HEK293 (cell line): ENCODE measurements around the gene TBC1D4.

ENCODE experiments used
- ATF2 ChIP-seq: fragments of 450-650 bp; formaldehyde crosslinking; IDR thresholded peaks from 2 replicates; pipeline ENCODE4 v1.5.1; 2016; ENCODE audit warnings: missing biosample characterization, missing genetic modification characterization, low read depth
- CTCF ChIP-seq: fragments of 450-650 bp; formaldehyde crosslinking; IDR thresholded peaks from 2 replicates; pipeline ENCODE4 v1.5.1; 2016; ENCODE audit warnings: missing biosample characterization, missing genetic modification characterization
- EGR2 ChIP-seq: fragments of 450-650 bp; formaldehyde crosslinking; IDR thresholded peaks from 2 replicates; pipeline ENCODE4 v1.5.1; 2016; ENCODE audit warnings: low read depth, missing biosample characterization, missing genetic modification characterization
- SP7 ChIP-seq: fragments of 450-650 bp; formaldehyde crosslinking; IDR thresholded peaks from 2 replicates; pipeline ENCODE4 v1.5.1; 2016; ENCODE audit warnings: missing biosample characterization, missing genetic modification characterization
- ZBTB49 ChIP-seq: fragments of 450-650 bp; formaldehyde crosslinking; IDR thresholded peaks from 2 replicates; pipeline ENCODE4 v1.5.1; 2016; ENCODE audit warnings: missing biosample characterization, missing genetic modification characterization, low read depth
- ZBTB7A ChIP-seq: fragments of 450-650 bp; formaldehyde crosslinking; IDR thresholded peaks from 2 replicates; pipeline ENCODE4 v1.5.1; 2016; ENCODE audit warnings: low read depth, missing biosample characterization, missing genetic modification characterization
- ZNF140 ChIP-seq: fragments of 450-650 bp; formaldehyde crosslinking; IDR thresholded peaks from 2 replicates; pipeline ENCODE4 v1.5.1; 2016; ENCODE audit warnings: missing biosample characterization, missing genetic modification characterization
- ZNF274 ChIP-seq, 2 experiments: fragments of 200-500 bp in 1 of 2; fragments of 450-650 bp in 1 of 2; sonication (Bioruptor generic) in 1 of 2; formaldehyde crosslinking in 1 of 2; IDR thresholded peaks; 2 replicates each; pipeline versions ENCODE4 v1.5.1 to v1.6.1; 2014 to 2016; ENCODE audit warnings: borderline replicate concordance in 1 of 2, inconsistent platforms in 1 of 2, low read length in 1 of 2, missing biosample characterization in 1 of 2, missing genetic modification characterization in 1 of 2
- ZNF623 ChIP-seq: fragments of 450-650 bp; formaldehyde crosslinking; IDR thresholded peaks from 2 replicates; pipeline ENCODE4 v1.5.1; 2016; ENCODE audit warnings: missing biosample characterization, missing genetic modification characterization
- ZNF830 ChIP-seq: fragments of 450-650 bp; IDR thresholded peaks from 2 replicates; pipeline ENCODE4 v1.5.0; 2018; ENCODE audit warnings: missing biosample characterization, missing genetic modification characterization, low read depth, mild to moderate bottlenecking, moderate library complexity
- ZSCAN5A ChIP-seq: fragments of 450-650 bp; formaldehyde crosslinking; IDR thresholded peaks from 2 replicates; pipeline ENCODE4 v1.5.1; 2016; ENCODE audit warnings: missing biosample characterization, missing genetic modification characterization

DNA sequence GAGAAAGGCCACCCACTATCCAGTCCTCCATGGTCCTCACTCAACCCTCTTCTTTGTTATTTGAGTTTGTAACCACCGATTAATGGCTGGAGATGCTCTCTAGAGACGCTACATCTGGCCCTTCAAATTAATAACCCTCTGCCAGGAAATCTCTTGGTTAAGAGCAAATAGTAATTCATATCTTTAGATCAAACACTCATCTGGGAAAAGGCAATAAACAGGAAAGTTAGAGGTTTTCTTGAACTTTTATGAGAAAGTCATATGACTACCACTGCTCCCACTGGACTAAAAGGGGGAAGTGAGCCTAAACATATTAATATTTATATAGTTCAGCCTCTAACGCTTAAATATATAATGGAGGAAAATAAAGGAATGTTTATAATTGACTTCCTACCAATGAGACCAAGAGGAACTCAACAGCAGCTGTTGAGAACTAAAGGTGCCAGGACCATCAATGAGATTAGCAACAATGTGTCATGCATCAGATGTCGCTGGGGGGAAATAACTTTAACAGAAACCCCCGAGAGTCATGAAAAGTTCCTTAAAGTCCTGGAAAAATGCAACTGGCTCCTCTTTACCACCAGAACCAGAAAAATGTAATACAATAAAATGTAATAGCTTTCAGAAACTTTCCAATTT lies 2.7 kb downstream of the TBC1D4 start:
- TF ChIP-seq SP7 (tag by site-specific recombination) = no peak
- no peak for TF ChIP-seq ZNF623 (tag by site-specific recombination)
- TF ChIP-seq ZSCAN5A (tag by site-specific recombination) = no peak
- TF ChIP-seq ZBTB7A = no peak
- no peak for TF ChIP-seq ATF2
- no peak for TF ChIP-seq CTCF (tag by site-specific recombination)
- TF ChIP-seq ZNF274 (IDR thresholded peaks at IDR 0.05; ENCODE audit: low read length) = no peak
- no peak for TF ChIP-seq ZNF274 (tag by site-specific recombination; IDR thresholded peaks at IDR 0.05; ENCODE audit: borderline replicate concordance)
- no peak for TF ChIP-seq ZBTB49 (tag by site-specific recombination)
- no peak for TF ChIP-seq EGR2 (tag by site-specific recombination)
- no peak for TF ChIP-seq ZNF140 (tag by site-specific recombination)
- no peak for TF ChIP-seq ZNF830
